ENCODE results near the gene FAM3C. TPM values are rescaled to one million over a fixed set of nuclear protein-coding genes. Genes with fewer than 3 reads are reported as not detected.

The FAM3C gene
- total RNA-seq, 1 experiment from 2014 or later: 322 TPM

GRCh38 chr7:121401896-121402295 is 5.8 kb upstream of the FAM3C start:
- Histone ChIP-seq H3K4me2 (ENCODE audit: low read length) (no peak overlapping the region), H3K4me1 (ENCODE audit: control insufficient read depth in 1 of 2, insufficient read depth in 2 of 2, low read length in 2 of 2) (peaks cover 22 to 35% of the 10 kb centered on the region in 2 experiments; a peak in 3 of 4 replicates), H3K9ac (ENCODE audit: low read length) (no peak overlapping the region), H3K9me3 (ENCODE audit: control insufficient read depth in 1 of 2, insufficient read depth in 1 of 2, low read depth in 1 of 2, low read length in 2 of 2) (no peaks in the 10 kb centered on the region), H3K27me3 (ENCODE audit: insufficient read depth, low read length) (no peaks in the 10 kb centered on the region), H2AFZ (ENCODE audit: low read depth, low read length, poor library complexity, severe bottlenecking) (peak overlapping the region; percentile 94), H3K36me3 (ENCODE audit: control insufficient read depth in 1 of 2, insufficient read depth in 2 of 2, low read length in 2 of 2) (no peaks in the 10 kb centered on the region), H3K4me3 (replicated peaks in 1 of 2; ENCODE audit: low read depth in 1 of 2, low read length in 2 of 2) (no peak overlapping the region), H3K27ac (ENCODE audit: low read depth, low read length) (no peak overlapping the region), H4K20me1 (ENCODE audit: insufficient read depth) (no peaks in the 10 kb centered on the region), H3K79me2 (ENCODE audit: insufficient read depth, low read length) (no peaks in the 10 kb centered on the region), H3K9me2 (ENCODE audit: insufficient read depth) (no peaks in the 10 kb centered on the region)
- CTCF ChIA-PET: no interaction called here
- intact Hi-C loops (cut with micrococcal nuclease): no loop called here
- RAD21 ChIA-PET (ENCODE audit: low non-redundant PET in 1 of 2, low total read pairs in 2 of 2, uncharacterized antibody in 2 of 2, unreplicated experiment in 2 of 2): no interaction called here
- no peak for TF ChIP-seq ELF1 (IDR thresholded peaks at IDR 0.05; ENCODE audit: borderline replicate concordance, low read depth)
- no peak for TF ChIP-seq SP1 (IDR thresholded peaks at IDR 0.05; ENCODE audit: low read depth)
- DNase-seq (ENCODE audit: low read depth, low spot score) (no peak), ATAC-seq (no peak)
- BruUV-seq (replicated peaks): no TSS peak
- POLR2A ChIA-PET: no interaction called here

- Histone ChIP-seq H3K4me3 (replicated peaks in 1 of 2; ENCODE audit: low read depth in 1 of 2, low read length in 2 of 2) (peak overlapping the region; percentile 19 to 41), H3K4me2 (ENCODE audit: low read length) (peak overlapping the region; percentile 76), H3K4me1 (ENCODE audit: control insufficient read depth in 1 of 2, insufficient read depth in 2 of 2, low read length in 2 of 2) (peaks cover 39 to 56% of the 10 kb centered on the region in 2 experiments), H3K27ac (ENCODE audit: low read depth, low read length) (peak overlapping the region; percentile 95), H3K27me3 (ENCODE audit: insufficient read depth, low read length) (no peaks in the 10 kb centered on the region), H4K20me1 (ENCODE audit: insufficient read depth) (peaks cover 12% of the 10 kb centered on the region; the same call in 1 of the 2 replicates), H3K9me3 (ENCODE audit: control insufficient read depth in 1 of 2, insufficient read depth in 1 of 2, low read depth in 1 of 2, low read length in 2 of 2) (no peaks in the 10 kb centered on the region), H3K9ac (ENCODE audit: low read length) (peak overlapping the region; percentile 84), H3K9me2 (ENCODE audit: insufficient read depth) (no peaks in the 10 kb centered on the region), H2AFZ (ENCODE audit: low read depth, low read length, poor library complexity, severe bottlenecking) (peak overlapping the region; percentile 66), H3K36me3 (ENCODE audit: control insufficient read depth in 1 of 2, insufficient read depth in 2 of 2, low read length in 2 of 2) (peaks cover 3 to 15% of the 10 kb centered on the region in 2 experiments; a peak in 1 of 4 replicates), H3K79me2 (ENCODE audit: insufficient read depth, low read length) (peaks cover 28% of the 10 kb centered on the region)
- no peak for ATAC-seq
- no TSS peak for BruUV-seq (replicated peaks)
- intact Hi-C loops (cut with micrococcal nuclease): no loop called here
- RAD21 ChIA-PET (ENCODE audit: low non-redundant PET in 1 of 2, low total read pairs in 2 of 2, uncharacterized antibody in 2 of 2, unreplicated experiment in 2 of 2): interaction anchor here in 1 of 2 experiments (1.2 kb wide), 1 partner anchor 149 kb away, joined by 4 read pairs; no protein-coding TSS in a partner anchor
- POLR2A ChIA-PET: interaction anchor here (0.7 to 3.0 kb wide), 4 partner anchors 23 to 132 kb away, joined by 3 to 10 read pairs (median 4); no protein-coding TSS in a partner anchor
- CTCF ChIA-PET: interaction anchor here (0.7 to 4.2 kb wide), 6 partner anchors 23 to 599 kb away, joined by 3 to 24 read pairs (median 4); no protein-coding TSS in a partner anchor
- TF ChIP-seq SIN3A (IDR thresholded peaks at IDR 0.05; ENCODE audit: low read depth) (peak; percentile 47; the same call in 1 of the 2 replicates), SP1 (IDR thresholded peaks at IDR 0.05; ENCODE audit: low read depth) (0 out of 2 replicates have a peak, but pooled peaks have one; percentile 17), REST (IDR thresholded peaks at IDR 0.05; ENCODE audit: low read depth) (no peak), CTCF (IDR thresholded peaks at IDR 0.05 in 2 of 3, conservative IDR thresholded peaks at IDR 0.05 in 1 of 3; ENCODE audit: borderline replicate concordance in 1 of 3, insufficient read depth in 1 of 3, low read depth in 2 of 3, low read length in 2 of 3) (peak; percentile 24 to 53 (median 52); a peak in 4 of 6 replicates), CBX3 (IDR thresholded peaks at IDR 0.05; ENCODE audit: low read depth) (peak; percentile 55; the same call in 1 of the 2 replicates), TCF7L2 (IDR thresholded peaks at IDR 0.05; ENCODE audit: borderline replicate concordance, extremely low read depth, insufficient read depth, insufficient read length) (no peak), MAX (IDR thresholded peaks at IDR 0.05) (peak; percentile 75), JUND (IDR thresholded peaks at IDR 0.05) (no peak), YY1 (IDR thresholded peaks at IDR 0.05; ENCODE audit: extremely low read depth, insufficient replicate concordance, low read depth, low read length) (peak; percentile 55), RAD21 (IDR thresholded peaks at IDR 0.05; ENCODE audit: low read depth) (peak; percentile 55)
- peak; percentile 61 for DNase-seq (ENCODE audit: low read depth, low spot score)
These were observed 2.1 kb upstream of the FAM3C start for GRCh38 chr7:121398246-121398645.
